Measurements from ENCODE around the gene MUC5B. TPM values are rescaled to one million over a fixed set of nuclear protein-coding genes. Genes with fewer than 3 reads are reported as not detected.
A peak's percentile ranks its signal among the peaks of the same experiment; 100 is the strongest.

Gene MUC5B
- total RNA-seq, 1 donor = not detected

- TF ChIP-seq CTCF (IDR thresholded peaks at IDR 0.05; ENCODE audit: insufficient read depth, low read depth, low read length) = no peak
- no peak overlapping the region for H3K4me3 ChIP-seq (ENCODE audit: low read depth, low read length)
- DNase-seq (ENCODE audit: low read depth) = no peak
Observed at GRCh38 chr11:1306186-1307162, 83.6 kb downstream of the MUC5B start.

GRCh38 chr11:1307163-1307870 is 84.5 kb downstream of the MUC5B start:
- TF ChIP-seq CTCF (IDR thresholded peaks at IDR 0.05; ENCODE audit: insufficient read depth, low read depth, low read length) = no peak
- H3K4me3 ChIP-seq (ENCODE audit: low read depth, low read length) = no peak overlapping the region
- no peak for DNase-seq (ENCODE audit: low read depth)

GRCh38 chr11:1307998-1308742 is 85.3 kb downstream of the MUC5B start:
- peak overlapping the region; percentile 75 for H3K4me3 ChIP-seq (ENCODE audit: low read depth, low read length)
- no peak for DNase-seq (ENCODE audit: low read depth)
- no peak for TF ChIP-seq CTCF (IDR thresholded peaks at IDR 0.05; ENCODE audit: insufficient read depth, low read depth, low read length)

GRCh38 chr11:1308743-1309497 is 86.1 kb downstream of the MUC5B start:
- peak overlapping the region; percentile 75 for H3K4me3 ChIP-seq (ENCODE audit: low read depth, low read length)
- TF ChIP-seq CTCF (IDR thresholded peaks at IDR 0.05; ENCODE audit: insufficient read depth, low read depth, low read length) = no peak
- DNase-seq (ENCODE audit: low read depth) = peak; percentile 47

- peak; percentile 16 for TF ChIP-seq CTCF (IDR thresholded peaks at IDR 0.05; ENCODE audit: insufficient read depth, low read depth, low read length)
- DNase-seq (ENCODE audit: low read depth) = peak; percentile 92
- H3K4me3 ChIP-seq (ENCODE audit: low read depth, low read length) = peak within 1 kb of the TSS; percentile 75
Observed at GRCh38 chr11:1309498-1310317, 86.8 kb downstream of the MUC5B start, which contains the start of gene TOLLIP. Gene TOLLIP (minus strand): TSS chr11:1309632. CDS start chr11:1309498, 134 bp downstream.
